ENCODE measurements around the gene UBTFL1. TPM values are rescaled to one million over a fixed set of nuclear protein-coding genes. Genes with fewer than 3 reads are reported as not detected.

The UBTFL1 gene
- total and polyA plus RNA-seq, 2 donors (not counting 3 experiments of a cell fraction or from before 2014, with no cell fraction given) = not detected

GRCh38 chr11:90100431-90100830 is 14.7 kb downstream of the UBTFL1 start:
- FAIRE-seq (no peak), DNase-seq (ENCODE audit: low read depth, low spot score) (no peak)
- H3K79me2 ChIP-seq (ENCODE audit: control insufficient read depth, insufficient read depth, low read length) = no peaks in the 10 kb centered on the region
- BruUV-seq (replicated peaks) = no TSS peak
- H3K27me3 ChIP-seq (ENCODE audit: control insufficient read depth in 2 of 2, insufficient read depth in 2 of 2, low read length in 2 of 2) = no peaks in the 10 kb centered on the region
- POLR2A ChIA-PET = no interaction called here
- H3K4me2 ChIP-seq (ENCODE audit: insufficient read depth, low read length) = no peak overlapping the region
- no peak overlapping the region for H3K4me3 ChIP-seq (replicated peaks in 1 of 3; ENCODE audit: insufficient read depth in 1 of 3, low read depth in 1 of 3, low read length in 3 of 3)
- no peaks in the 10 kb centered on the region for H3K9me3 ChIP-seq (replicated peaks; ENCODE audit: control insufficient read depth, insufficient read depth, low read length)
- TF ChIP-seq MYC (IDR thresholded peaks at IDR 0.05; ENCODE audit: low read depth, low read length) = no peak
- no peak for TF ChIP-seq EZH2 (IDR thresholded peaks at IDR 0.05; ENCODE audit: borderline replicate concordance, low read depth, low read length, severe bottlenecking)
- no peak for TF ChIP-seq CTCF (IDR thresholded peaks at IDR 0.05; ENCODE audit: extremely low read depth in 1 of 2, insufficient read depth in 1 of 2, low read depth in 1 of 2, low read length in 2 of 2)
- no peak for TF ChIP-seq JUN (IDR thresholded peaks at IDR 0.05; ENCODE audit: borderline replicate concordance, insufficient read depth, insufficient read length, low read depth)
- TF ChIP-seq POLR2A (IDR thresholded peaks at IDR 0.05; ENCODE audit: low read depth, low read length) = no peak
- no peak for TF ChIP-seq MAX (IDR thresholded peaks at IDR 0.05; ENCODE audit: insufficient read depth, insufficient read length)
- no peak for TF ChIP-seq GATA2 (IDR thresholded peaks at IDR 0.05; ENCODE audit: insufficient read depth, insufficient read length, low read depth, low read length)
- TF ChIP-seq POLR2AphosphoS5 (IDR thresholded peaks at IDR 0.05; ENCODE audit: insufficient read depth, low read depth, low read length) = no peak
- TF ChIP-seq FOS (IDR thresholded peaks at IDR 0.05; ENCODE audit: borderline replicate concordance, insufficient read depth, low read length) = no peak
- H4K20me1 ChIP-seq (replicated peaks; ENCODE audit: control insufficient read depth, extremely low read depth, insufficient read depth, low read length) = no peaks in the 10 kb centered on the region
- H3K9me1 ChIP-seq (replicated peaks; ENCODE audit: control insufficient read depth, extremely low read depth, insufficient read depth, low read length) = no peaks in the 10 kb centered on the region
- H3K36me3 ChIP-seq (ENCODE audit: control insufficient read depth in 2 of 2, extremely low read depth in 1 of 2, insufficient read depth in 2 of 2, low read length in 2 of 2) = no peaks in the 10 kb centered on the region
- CTCF ChIA-PET = no interaction called here
- dilution Hi-C loops (cut with MboI; ENCODE audit: extremely low pct_ligation_motif_present, low sequenced_read_pairs) (no loop called here), intact Hi-C loops (cut with micrococcal nuclease) (no loop called here)
- H3K9ac ChIP-seq (replicated peaks; ENCODE audit: extremely low read depth, insufficient read depth, low read length) = no peak overlapping the region
- H2AFZ ChIP-seq (ENCODE audit: low read depth, low read length) = no peak overlapping the region
- H3K27ac ChIP-seq (ENCODE audit: insufficient read depth, low read depth, low read length) = no peak overlapping the region
- H3K4me1 ChIP-seq (ENCODE audit: control insufficient read depth, extremely low read depth, insufficient read depth, low read length) = no peaks in the 10 kb centered on the region

Data from endothelial cell of umbilical vein (primary cell).